Measurements from ENCODE around the gene FER. TPM values are rescaled to one million over a fixed set of nuclear protein-coding genes. Genes with fewer than 3 reads are reported as not detected.
"Not testable (repeated sequence)": the region's sequence is repeated elsewhere in the genome, so short reads cannot be mapped to it uniquely, and the experiment has no call there.

The FER gene
- polyA plus RNA-seq, 1 donor from 2014 or later, result 8.5 TPM

DNA sequence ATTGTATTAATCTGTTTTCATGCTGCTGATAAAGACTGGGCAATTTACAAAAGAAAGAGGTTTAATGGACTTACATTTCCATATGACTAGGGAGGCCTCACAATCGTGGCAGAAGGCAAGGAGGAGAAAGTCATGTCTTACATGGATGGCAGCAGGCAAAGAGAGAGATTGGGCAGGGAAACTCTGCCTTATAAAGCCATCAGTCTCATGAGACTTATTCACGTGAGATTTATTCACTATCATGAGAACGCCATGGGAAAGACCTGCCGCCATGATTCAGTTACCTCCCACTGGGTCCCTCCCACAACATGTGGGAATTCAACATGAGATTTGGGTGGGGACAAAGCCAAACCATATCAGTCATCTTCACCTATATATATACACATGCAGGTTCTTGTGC lies 103.4 kb downstream of the FER start:
- H3K79me2 ChIP-seq (replicated peaks; ENCODE audit: insufficient read depth, low read length), result not testable (repeated sequence)

DNA sequence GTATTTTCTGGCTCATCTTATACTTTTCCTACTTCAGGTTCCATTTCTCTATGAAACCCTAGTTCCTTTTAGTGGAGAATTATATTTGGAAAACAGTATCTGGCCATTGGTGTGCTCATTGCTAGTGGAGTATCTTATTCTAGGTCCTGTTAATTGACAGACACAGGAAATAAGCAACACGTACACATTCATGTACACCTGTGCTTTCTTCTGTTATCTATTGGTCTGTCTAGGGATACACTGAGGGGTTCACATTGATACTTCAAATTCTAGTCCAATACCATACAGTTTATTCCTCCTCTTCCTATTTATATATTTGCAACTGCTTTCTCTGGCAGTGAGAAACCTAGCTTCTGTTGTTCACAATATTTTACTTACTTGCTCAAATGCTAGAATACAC lies 110.2 kb downstream of the FER start:
- H3K27me3 ChIP-seq (ENCODE audit: insufficient read depth, low read depth, low read length), result no peaks in the 10 kb centered on the region
- no peak overlapping the region for H3K9ac ChIP-seq (ENCODE audit: low read length)
- no peak overlapping the region for H2AFZ ChIP-seq (ENCODE audit: low read depth, low read length)
- no peaks in the 10 kb centered on the region for H4K20me1 ChIP-seq (ENCODE audit: insufficient read depth)
- no peaks in the 10 kb centered on the region for H3K79me2 ChIP-seq (replicated peaks; ENCODE audit: insufficient read depth, low read length)
- no peaks in the 10 kb centered on the region for H3K36me3 ChIP-seq (ENCODE audit: insufficient read depth, low read length)
- H3F3A ChIP-seq (ENCODE audit: insufficient read depth, low read length, poor library complexity, severe bottlenecking), result no peaks in the 10 kb centered on the region
- no peak overlapping the region for H3K27ac ChIP-seq (ENCODE audit: low read length)
- H3K4me3 ChIP-seq (ENCODE audit: low read length), result no peak overlapping the region
- H3K4me2 ChIP-seq (ENCODE audit: low read length), result no peak overlapping the region
- H3K9me3 ChIP-seq (ENCODE audit: low read length), result no peaks in the 10 kb centered on the region
- H3K9me2 ChIP-seq (ENCODE audit: insufficient read depth, low read length), result no peaks in the 10 kb centered on the region
- TF ChIP-seq TAF1 (IDR thresholded peaks at IDR 0.05; ENCODE audit: low read depth), result no peak
- TF ChIP-seq RAD21 (conservative IDR thresholded peaks at IDR 0.05), result no peak
- TF ChIP-seq, protein P1, sequence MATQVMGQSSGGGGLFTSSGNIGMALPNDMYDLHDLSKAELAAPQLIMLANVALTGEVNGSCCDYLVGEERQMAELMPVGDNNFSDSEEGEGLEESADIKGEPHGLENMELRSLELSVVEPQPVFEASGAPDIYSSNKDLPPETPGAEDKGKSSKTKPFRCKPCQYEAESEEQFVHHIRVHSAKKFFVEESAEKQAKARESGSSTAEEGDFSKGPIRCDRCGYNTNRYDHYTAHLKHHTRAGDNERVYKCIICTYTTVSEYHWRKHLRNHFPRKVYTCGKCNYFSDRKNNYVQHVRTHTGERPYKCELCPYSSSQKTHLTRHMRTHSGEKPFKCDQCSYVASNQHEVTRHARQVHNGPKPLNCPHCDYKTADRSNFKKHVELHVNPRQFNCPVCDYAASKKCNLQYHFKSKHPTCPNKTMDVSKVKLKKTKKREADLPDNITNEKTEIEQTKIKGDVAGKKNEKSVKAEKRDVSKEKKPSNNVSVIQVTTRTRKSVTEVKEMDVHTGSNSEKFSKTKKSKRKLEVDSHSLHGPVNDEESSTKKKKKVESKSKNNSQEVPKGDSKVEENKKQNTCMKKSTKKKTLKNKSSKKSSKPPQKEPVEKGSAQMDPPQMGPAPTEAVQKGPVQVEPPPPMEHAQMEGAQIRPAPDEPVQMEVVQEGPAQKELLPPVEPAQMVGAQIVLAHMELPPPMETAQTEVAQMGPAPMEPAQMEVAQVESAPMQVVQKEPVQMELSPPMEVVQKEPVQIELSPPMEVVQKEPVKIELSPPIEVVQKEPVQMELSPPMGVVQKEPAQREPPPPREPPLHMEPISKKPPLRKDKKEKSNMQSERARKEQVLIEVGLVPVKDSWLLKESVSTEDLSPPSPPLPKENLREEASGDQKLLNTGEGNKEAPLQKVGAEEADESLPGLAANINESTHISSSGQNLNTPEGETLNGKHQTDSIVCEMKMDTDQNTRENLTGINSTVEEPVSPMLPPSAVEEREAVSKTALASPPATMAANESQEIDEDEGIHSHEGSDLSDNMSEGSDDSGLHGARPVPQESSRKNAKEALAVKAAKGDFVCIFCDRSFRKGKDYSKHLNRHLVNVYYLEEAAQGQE (IDR thresholded peaks at IDR 0.05; ENCODE audit: borderline replicate concordance), result no peak
- no peak for TF ChIP-seq SMC3 (conservative IDR thresholded peaks at IDR 0.05; ENCODE audit: poor library complexity)
- TF ChIP-seq EZH2 (IDR thresholded peaks at IDR 0.05; ENCODE audit: borderline replicate concordance, insufficient read depth, low read length, poor library complexity, severe bottlenecking), result no peak
- TF ChIP-seq POLR2AphosphoS5 (IDR thresholded peaks at IDR 0.05), result no peak
- TF ChIP-seq, protein P2, sequence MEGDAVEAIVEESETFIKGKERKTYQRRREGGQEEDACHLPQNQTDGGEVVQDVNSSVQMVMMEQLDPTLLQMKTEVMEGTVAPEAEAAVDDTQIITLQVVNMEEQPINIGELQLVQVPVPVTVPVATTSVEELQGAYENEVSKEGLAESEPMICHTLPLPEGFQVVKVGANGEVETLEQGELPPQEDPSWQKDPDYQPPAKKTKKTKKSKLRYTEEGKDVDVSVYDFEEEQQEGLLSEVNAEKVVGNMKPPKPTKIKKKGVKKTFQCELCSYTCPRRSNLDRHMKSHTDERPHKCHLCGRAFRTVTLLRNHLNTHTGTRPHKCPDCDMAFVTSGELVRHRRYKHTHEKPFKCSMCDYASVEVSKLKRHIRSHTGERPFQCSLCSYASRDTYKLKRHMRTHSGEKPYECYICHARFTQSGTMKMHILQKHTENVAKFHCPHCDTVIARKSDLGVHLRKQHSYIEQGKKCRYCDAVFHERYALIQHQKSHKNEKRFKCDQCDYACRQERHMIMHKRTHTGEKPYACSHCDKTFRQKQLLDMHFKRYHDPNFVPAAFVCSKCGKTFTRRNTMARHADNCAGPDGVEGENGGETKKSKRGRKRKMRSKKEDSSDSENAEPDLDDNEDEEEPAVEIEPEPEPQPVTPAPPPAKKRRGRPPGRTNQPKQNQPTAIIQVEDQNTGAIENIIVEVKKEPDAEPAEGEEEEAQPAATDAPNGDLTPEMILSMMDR (IDR thresholded peaks at IDR 0.05; ENCODE audit: poor library complexity, severe bottlenecking), result no peak
- no peak for TF ChIP-seq EP300 (conservative IDR thresholded peaks at IDR 0.05; ENCODE audit: poor library complexity, severe bottlenecking)
- no peak for TF ChIP-seq MXI1 (conservative IDR thresholded peaks at IDR 0.05; ENCODE audit: poor library complexity, severe bottlenecking)

More for the DNA sequence above, 103.4 kb downstream of the FER start:
- H3K9me3 ChIP-seq (ENCODE audit: low read length); H3K9me2 ChIP-seq (ENCODE audit: insufficient read depth, low read length); H4K20me1 ChIP-seq (ENCODE audit: insufficient read depth); H3K9ac ChIP-seq (ENCODE audit: low read length); H3K4me3 ChIP-seq (ENCODE audit: low read length); H3K36me3 ChIP-seq (ENCODE audit: insufficient read depth, low read length); H2AFZ ChIP-seq (ENCODE audit: low read depth, low read length); H3K4me2 ChIP-seq (ENCODE audit: low read length); H3K27me3 ChIP-seq (ENCODE audit: insufficient read depth, low read depth, low read length); H3F3A ChIP-seq (ENCODE audit: insufficient read depth, low read length, poor library complexity, severe bottlenecking); H3K27ac ChIP-seq (ENCODE audit: low read length): not testable (repeated sequence)

DNA sequence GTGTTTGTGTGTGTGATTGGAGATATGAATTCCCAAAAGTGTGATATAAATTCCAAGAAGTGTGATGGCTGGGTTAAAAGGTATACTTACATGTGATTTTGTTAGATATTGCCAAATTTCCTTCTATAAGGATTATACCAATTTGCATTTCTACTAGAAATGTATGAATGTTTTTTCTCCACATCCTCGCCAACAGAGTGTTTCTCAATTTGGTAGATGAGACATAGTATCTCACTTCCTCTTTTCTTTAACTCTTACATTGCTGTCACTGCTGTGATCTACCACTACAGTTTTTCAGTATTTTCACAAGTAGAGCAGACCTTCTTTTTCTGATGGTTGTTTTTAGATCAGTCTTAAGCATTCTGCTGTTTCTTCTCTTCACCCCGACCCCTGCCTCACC lies 111.3 kb downstream of the FER start:
- H3K4me3 ChIP-seq (ENCODE audit: low read length), result no peak overlapping the region
- H3K9me2 ChIP-seq (ENCODE audit: insufficient read depth, low read length), result no peaks in the 10 kb centered on the region
- H3K27ac ChIP-seq (ENCODE audit: low read length), result no peak overlapping the region
- H3F3A ChIP-seq (ENCODE audit: insufficient read depth, low read length, poor library complexity, severe bottlenecking), result no peaks in the 10 kb centered on the region
- no peaks in the 10 kb centered on the region for H3K36me3 ChIP-seq (ENCODE audit: insufficient read depth, low read length)
- H3K79me2 ChIP-seq (replicated peaks; ENCODE audit: insufficient read depth, low read length), result no peaks in the 10 kb centered on the region
- no peaks in the 10 kb centered on the region for H3K27me3 ChIP-seq (ENCODE audit: insufficient read depth, low read depth, low read length)
- no peaks in the 10 kb centered on the region for H4K20me1 ChIP-seq (ENCODE audit: insufficient read depth)
- no peak overlapping the region for H3K9ac ChIP-seq (ENCODE audit: low read length)
- no peaks in the 10 kb centered on the region for H3K9me3 ChIP-seq (ENCODE audit: low read length)
- H3K4me2 ChIP-seq (ENCODE audit: low read length), result no peak overlapping the region
- no peak overlapping the region for H2AFZ ChIP-seq (ENCODE audit: low read depth, low read length)
- no peak for TF ChIP-seq TAF1 (IDR thresholded peaks at IDR 0.05; ENCODE audit: low read depth)
- TF ChIP-seq SMC3 (conservative IDR thresholded peaks at IDR 0.05; ENCODE audit: poor library complexity), result no peak
- TF ChIP-seq POLR2AphosphoS5 (IDR thresholded peaks at IDR 0.05), result no peak
- TF ChIP-seq RAD21 (conservative IDR thresholded peaks at IDR 0.05), result no peak
- TF ChIP-seq, protein P2 (IDR thresholded peaks at IDR 0.05; ENCODE audit: poor library complexity, severe bottlenecking), result no peak
- no peak for TF ChIP-seq MXI1 (conservative IDR thresholded peaks at IDR 0.05; ENCODE audit: poor library complexity, severe bottlenecking)
- TF ChIP-seq, protein P1 (IDR thresholded peaks at IDR 0.05; ENCODE audit: borderline replicate concordance), result no peak
